CD8-positive, alpha-beta memory T cell (primary cell): ENCODE measurements around the gene CD44. TPM values are rescaled to one million over a fixed set of nuclear protein-coding genes. Genes with fewer than 3 reads are reported as not detected.

ENCODE experiments used
- CTCF ChIA-PET: fragments of 350-600 bp; sonication (Branson Sonifier 250); formaldehyde crosslinking; loops from one replicate; lab custom pipeline; 2021; ENCODE audit warnings: antibody characterized with exemption; lab: Charles Lee
- POLR2A ChIA-PET: fragments of 350-600 bp; sonication (Branson Sonifier 250); formaldehyde crosslinking; loops from one replicate; lab custom pipeline; 2021; ENCODE audit warnings: antibody characterized with exemption; lab: Charles Lee
- DNase-seq, 5 donors: peaks; one replicate each; pipeline versions ENCODE4 v3.0.0 to v3.0.0-alpha.2; 2020 to 2022; ENCODE audit warnings: mixed read lengths in 1 of 5
- H3K27ac ChIP-seq: one replicate; pipeline ENCODE4 v1.7.0; 2013; ENCODE audit warnings: low read depth, mild to moderate bottlenecking, low read length, moderate library complexity
- H3K27me3 ChIP-seq: 2 replicates; pipeline ENCODE4 v1.7.0; 2013; ENCODE audit warnings: low read length, mild to moderate bottlenecking; ENCODE audit not compliant: insufficient read depth, poor library complexity, severe bottlenecking
- H3K36me3 ChIP-seq: 2 replicates; pipeline ENCODE4 v1.7.0; 2013; ENCODE audit warnings: mild to moderate bottlenecking, low read length, moderate library complexity; ENCODE audit not compliant: insufficient read depth
- H3K4me1 ChIP-seq: 2 replicates; pipeline ENCODE4 v1.7.0; 2013; ENCODE audit warnings: mild to moderate bottlenecking, low read length, moderate library complexity; ENCODE audit not compliant: insufficient read depth
- H3K4me3 ChIP-seq: 2 replicates; pipeline ENCODE4 v1.7.0; 2013; ENCODE audit warnings: mild to moderate bottlenecking, low read length
- H3K9me3 ChIP-seq: 2 replicates; pipeline ENCODE4 v1.7.0; 2013; ENCODE audit warnings: mild to moderate bottlenecking, low read length
- H3K27ac Mint-ChIP-seq, 8 donors: one replicate each; pipeline ENCODE4 v1.8.0; 2020 to 2021; ENCODE audit warnings: mixed read lengths in 8 of 8, mild to moderate bottlenecking in 6 of 8, inconsistent platforms in 3 of 8, moderate library complexity in 3 of 8
- H3K27me3 Mint-ChIP-seq, 2 donors: one replicate each; pipeline ENCODE4 v1.8.0; 2020 to 2021; ENCODE audit warnings: mixed read lengths in 2 of 2, mild to moderate bottlenecking in 1 of 2, moderate library complexity in 1 of 2
- H3K36me3 Mint-ChIP-seq, 3 donors: one replicate each; pipeline ENCODE4 v1.8.0; 2020 to 2021; ENCODE audit warnings: mixed read lengths in 3 of 3, inconsistent platforms in 1 of 3, mild to moderate bottlenecking in 1 of 3
- H3K4me1 Mint-ChIP-seq, 3 donors: one replicate each; pipeline ENCODE4 v1.8.0; 2020 to 2021; ENCODE audit warnings: mixed read lengths in 3 of 3, inconsistent platforms in 1 of 3, mild to moderate bottlenecking in 1 of 3
- H3K4me3 Mint-ChIP-seq, 7 donors: one replicate each; pipeline ENCODE4 v1.8.0; 2020 to 2021; ENCODE audit warnings: mixed read lengths in 7 of 7, mild to moderate bottlenecking in 6 of 7, moderate library complexity in 4 of 7, inconsistent platforms in 2 of 7
- H3K9me3 Mint-ChIP-seq, 5 donors: one replicate each; pipeline ENCODE4 v1.8.0; 2020 to 2022; ENCODE audit warnings: mixed read lengths in 5 of 5, mild to moderate bottlenecking in 3 of 5, moderate library complexity in 2 of 5, inconsistent platforms in 1 of 5
- polyA plus RNA-seq: library from polyadenylated mRNA; unstranded; fragments of 300-500 nt; fragmentation: Illumina TruSeq; gene quantifications from one replicate; pipeline ENCODE4 v1.2.3, GENCODE V29; 2021
- total RNA-seq, 2 experiments: library from RNA; stranded (reverse); gene quantifications; one replicate each; pipeline ENCODE4 v1.2.3, GENCODE V29; 2021

The CD44 gene
- total and polyA plus RNA-seq, 3 experiments from 2014 or later = 338 to 534 (median 510) TPM

DNA sequence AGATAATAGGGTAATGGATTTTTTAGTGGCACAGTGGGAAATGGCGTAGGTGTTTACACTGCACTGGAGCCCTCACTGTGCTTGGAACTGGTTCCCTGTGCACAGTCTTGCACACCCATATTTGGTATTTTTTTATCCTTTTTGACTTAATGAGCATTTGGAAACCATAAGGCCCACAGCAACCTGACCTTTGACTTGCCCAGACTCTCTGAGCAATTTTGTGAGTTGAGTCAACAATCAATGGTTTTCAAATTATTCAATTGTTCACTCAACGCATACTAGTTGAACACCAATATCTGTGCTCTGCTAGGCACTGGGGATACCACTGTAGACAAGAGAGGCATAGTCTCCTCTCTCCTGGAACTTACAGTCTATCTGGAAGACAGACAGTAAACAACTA, 14.3 kb downstream of the CD44 start:
- Mint-ChIP-seq H3K4me3 (peak overlapping the region; percentile 10 to 36 (median 23)), H3K36me3 (peaks cover 18 to 92% (median 35%) of the 10 kb centered on the region in 3 donors), H3K4me1 (peaks cover 98 to 100% (median 100%) of the 10 kb centered on the region in 3 donors), H3K9me3 (peaks cover 0 to 3% (median 0%) of the 10 kb centered on the region in 5 donors), H3K27me3 (peaks cover 0 to 4% of the 10 kb centered on the region in 2 donors), H3K27ac (peak overlapping the region; percentile 43 to 96 (median 81))
- Histone ChIP-seq H3K9me3 (no peaks in the 10 kb centered on the region), H3K4me3 (no peak overlapping the region), H3K27ac (no peak overlapping the region), H3K27me3 (no peaks in the 10 kb centered on the region), H3K4me1 (peaks cover 99% of the 10 kb centered on the region), H3K36me3 (peaks cover 18% of the 10 kb centered on the region)
- CTCF ChIA-PET = interaction anchor here (0.9 to 3.9 kb wide), 2 partner anchors 10 to 12 kb away, joined by 3 to 24 read pairs; no protein-coding TSS in a partner anchor
- no peak for DNase-seq
- POLR2A ChIA-PET = no interaction called here

DNA sequence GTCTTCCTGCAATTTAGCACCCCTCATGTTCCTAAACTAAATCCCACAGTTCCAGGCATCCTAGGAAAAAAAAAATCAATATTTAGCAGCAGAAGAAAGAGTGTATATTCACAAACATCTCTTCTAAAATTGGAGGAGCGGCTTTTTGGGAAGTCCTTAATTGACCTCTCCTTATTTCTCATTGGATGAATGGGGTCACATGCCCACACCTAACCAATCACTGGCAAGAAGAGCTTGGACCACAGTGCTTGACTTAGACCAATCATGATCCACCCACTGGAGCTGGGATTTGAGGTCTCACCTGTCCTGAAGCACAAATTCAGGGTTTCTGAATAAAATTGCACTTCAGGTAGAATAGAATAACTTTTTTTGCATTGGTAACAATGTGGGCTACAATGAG, 16.0 kb downstream of the CD44 start:
- ChIA-PET CTCF (interaction anchor here (2.5 to 3.9 kb wide), 2 partner anchors 9 to 10 kb away, joined by 6 to 24 read pairs; no protein-coding TSS in a partner anchor), POLR2A (interaction anchor here (0.7 to 1.2 kb wide), 4 partner anchors 9 to 22 kb away, joined by 3 to 6 read pairs (median 4); no protein-coding TSS in a partner anchor)
- Mint-ChIP-seq H3K27ac (peak overlapping the region in 7 of 8 donors; percentile 64 to 96 (median 82)), H3K9me3 (peaks cover 0 to 3% (median 0%) of the 10 kb centered on the region in 5 donors), H3K4me3 (peak overlapping the region in 6 of 7 donors; percentile 3 to 72 (median 47)), H3K27me3 (peaks cover 0 to 4% of the 10 kb centered on the region in 2 donors), H3K36me3 (peaks cover 3 to 91% (median 25%) of the 10 kb centered on the region in 3 donors), H3K4me1 (peaks cover 97 to 100% (median 100%) of the 10 kb centered on the region in 3 donors)
- no peak for DNase-seq
- H3K4me1 ChIP-seq = peaks cover 99% of the 10 kb centered on the region
- H3K27me3 ChIP-seq = no peaks in the 10 kb centered on the region
- no peaks in the 10 kb centered on the region for H3K9me3 ChIP-seq
- no peak overlapping the region for H3K27ac ChIP-seq
- no peak overlapping the region for H3K4me3 ChIP-seq
- H3K36me3 ChIP-seq = peaks cover 8% of the 10 kb centered on the region

DNA sequence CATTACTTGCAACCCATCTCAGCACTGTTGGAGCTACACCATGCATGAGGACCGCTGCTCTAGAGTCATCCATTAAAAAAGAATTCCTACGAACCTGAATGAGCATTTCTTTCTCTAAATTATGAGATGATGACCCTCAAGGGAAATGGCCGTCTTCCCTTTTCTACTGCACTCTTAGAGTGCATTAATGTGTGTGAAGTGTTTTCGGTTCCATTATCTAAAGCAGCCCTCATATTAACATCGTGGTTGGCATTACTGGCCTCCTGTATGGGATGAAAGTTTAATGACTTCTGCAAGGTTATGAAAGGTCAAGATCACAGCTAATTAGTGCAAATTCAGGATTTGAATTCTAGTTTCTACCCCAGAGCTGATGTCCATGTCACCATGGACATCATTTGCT, 16.7 kb downstream of the CD44 start:
- no peak for DNase-seq
- peaks cover 3 to 92% (median 26%) of the 10 kb centered on the region in 3 donors for H3K36me3 Mint-ChIP-seq
- CTCF ChIA-PET = interaction anchor here (2.5 to 3.9 kb wide), 2 partner anchors 10 kb away, joined by 6 to 24 read pairs; no protein-coding TSS in a partner anchor
- H3K27me3 ChIP-seq = no peaks in the 10 kb centered on the region
- H3K27ac Mint-ChIP-seq = peak overlapping the region; percentile 37 to 96 (median 79)
- POLR2A ChIA-PET = interaction anchor here (0.9 to 1.3 kb wide), 2 partner anchors 17 to 22 kb away, joined by 3 read pairs; partner anchors contain the start of gene CD44
- peaks cover 0 to 3% (median 0%) of the 10 kb centered on the region in 5 donors for H3K9me3 Mint-ChIP-seq
- H3K4me1 ChIP-seq = peaks cover 99% of the 10 kb centered on the region
- H3K4me3 Mint-ChIP-seq = peak overlapping the region in 3 of 7 donors; percentile 10 to 42 (median 25)
- H3K4me3 ChIP-seq = no peak overlapping the region
- peaks cover 98 to 100% (median 100%) of the 10 kb centered on the region in 3 donors for H3K4me1 Mint-ChIP-seq
- H3K9me3 ChIP-seq = no peaks in the 10 kb centered on the region
- no peak overlapping the region for H3K27ac ChIP-seq
- H3K27me3 Mint-ChIP-seq = peaks cover 0 to 4% of the 10 kb centered on the region in 2 donors
- peaks cover 8% of the 10 kb centered on the region for H3K36me3 ChIP-seq

- Histone ChIP-seq H3K4me3 (peak overlapping the region; percentile 10), H3K4me1 (peaks cover 99% of the 10 kb centered on the region), H3K36me3 (peaks cover 8% of the 10 kb centered on the region), H3K9me3 (no peaks in the 10 kb centered on the region), H3K27me3 (no peaks in the 10 kb centered on the region), H3K27ac (no peak overlapping the region)
- ChIA-PET CTCF (interaction anchor here (9.6 kb wide), 1 partner anchor 20 kb away, joined by 111 read pairs; no protein-coding TSS in a partner anchor), POLR2A (interaction anchor here (1.1 to 1.2 kb wide), 2 partner anchors 18 to 43 kb away, joined by 3 to 4 read pairs; no protein-coding TSS in a partner anchor)
- H3K9me3 Mint-ChIP-seq = peaks cover 0 to 3% (median 0%) of the 10 kb centered on the region in 5 donors
- H3K36me3 Mint-ChIP-seq = peaks cover 3 to 92% (median 26%) of the 10 kb centered on the region in 3 donors
- H3K27ac Mint-ChIP-seq = peak overlapping the region; percentile 41 to 100 (median 100)
- peaks cover 98 to 100% (median 100%) of the 10 kb centered on the region in 3 donors for H3K4me1 Mint-ChIP-seq
- H3K27me3 Mint-ChIP-seq = no peaks in the 10 kb centered on the region
- peak overlapping the region; percentile 15 to 79 (median 49) for H3K4me3 Mint-ChIP-seq
- no peak for DNase-seq
Measured at GRCh38 chr11:35157814-35158700, 19.1 kb downstream of the CD44 start.

- no peak overlapping the region for H3K27ac ChIP-seq
- H3K36me3 ChIP-seq = peaks cover under 1% of the 10 kb centered on the region
- peak overlapping the region; percentile 95 to 100 (median 100) for H3K27ac Mint-ChIP-seq
- ChIA-PET CTCF (interaction anchor here (1.1 to 9.6 kb wide), 3 partner anchors 8 to 39 kb away, joined by 3 to 111 read pairs (median 3); no protein-coding TSS in a partner anchor), POLR2A (interaction anchor here (0.9 to 1.2 kb wide), 3 partner anchors 19 to 44 kb away, joined by 3 to 4 read pairs (median 4); no protein-coding TSS in a partner anchor)
- H3K9me3 ChIP-seq = no peaks in the 10 kb centered on the region
- H3K9me3 Mint-ChIP-seq = peaks cover 0 to 3% (median 0%) of the 10 kb centered on the region in 5 donors
- H3K4me1 ChIP-seq = peaks cover 99% of the 10 kb centered on the region
- no peaks in the 10 kb centered on the region for H3K27me3 ChIP-seq
- H3K4me3 Mint-ChIP-seq = peak overlapping the region; percentile 8 to 79 (median 58)
- no peak for DNase-seq
- H3K36me3 Mint-ChIP-seq = peaks cover 3 to 91% (median 23%) of the 10 kb centered on the region in 3 donors
- peak overlapping the region; percentile 10 for H3K4me3 ChIP-seq
- H3K27me3 Mint-ChIP-seq = no peaks in the 10 kb centered on the region
- H3K4me1 Mint-ChIP-seq = peaks cover 98 to 100% (median 100%) of the 10 kb centered on the region in 3 donors
Measured at GRCh38 chr11:35158701-35159510, 19.9 kb downstream of the CD44 start.

DNA sequence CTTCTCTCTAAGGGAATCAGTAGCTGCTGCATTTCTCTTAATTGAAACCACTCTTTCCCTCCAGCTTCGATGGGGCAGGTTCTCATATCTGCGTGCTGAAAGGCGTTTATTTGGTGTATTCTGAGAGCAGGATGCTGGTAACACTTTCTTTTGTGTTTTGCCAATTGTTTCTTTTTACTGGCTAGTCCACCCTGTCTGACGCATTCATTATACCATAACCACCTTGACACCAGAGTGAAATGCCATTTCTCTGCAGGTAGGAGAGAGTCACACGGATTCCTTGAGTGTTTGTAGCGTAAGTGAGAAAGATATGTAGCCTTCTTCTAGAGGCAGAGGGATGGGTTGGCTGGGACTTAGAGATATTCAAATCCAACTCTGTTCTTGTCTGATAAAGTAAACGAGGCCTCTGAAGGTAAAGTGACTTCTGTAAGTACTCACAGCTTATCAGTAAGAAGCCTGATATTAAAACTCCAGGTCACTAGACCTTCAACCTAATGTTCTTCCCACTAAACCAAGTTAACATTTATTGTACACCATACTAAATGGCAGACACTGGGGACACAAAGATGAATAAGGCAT, 21.4 kb downstream of the CD44 start:
- no peaks in the 10 kb centered on the region for H3K27me3 Mint-ChIP-seq
- ChIA-PET CTCF (interaction anchor here (0.7 to 9.6 kb wide), 5 partner anchors 10 to 161 kb away, joined by 3 to 111 read pairs (median 3); no protein-coding TSS in a partner anchor), POLR2A (interaction anchor here (0.6 to 0.9 kb wide), 3 partner anchors 20 to 96 kb away, joined by 3 to 4 read pairs (median 4); no protein-coding TSS in a partner anchor)
- peak overlapping the region; percentile 95 to 100 (median 100) for H3K27ac Mint-ChIP-seq
- peaks cover 98 to 100% (median 100%) of the 10 kb centered on the region in 3 donors for H3K4me1 Mint-ChIP-seq
- peak overlapping the region; percentile 27 to 63 (median 54) for H3K4me3 Mint-ChIP-seq
- no peaks in the 10 kb centered on the region for H3K9me3 Mint-ChIP-seq
- DNase-seq = peak in 2 of 5 donors; percentile 69 to 74
- H3K4me3 ChIP-seq = peak overlapping the region; percentile 4
- H3K27ac ChIP-seq = peak overlapping the region; percentile 14
- H3K4me1 ChIP-seq = peaks cover 99% of the 10 kb centered on the region
- H3K27me3 ChIP-seq = no peaks in the 10 kb centered on the region
- H3K36me3 Mint-ChIP-seq = peaks cover 0 to 85% (median 18%) of the 10 kb centered on the region in 3 donors
- H3K9me3 ChIP-seq = no peaks in the 10 kb centered on the region
- H3K36me3 ChIP-seq = no peaks in the 10 kb centered on the region
